ENCODE results near the gene EPN2. TPM values are rescaled to one million over a fixed set of nuclear protein-coding genes. Genes with fewer than 3 reads are reported as not detected.
A peak's percentile ranks its signal among the peaks of the same experiment; 100 is the strongest.
"Not testable (repeated sequence)": the region's sequence is repeated elsewhere in the genome, so short reads cannot be mapped to it uniquely, and the experiment has no call there.

Gene EPN2
- polyA plus RNA-seq, result 24.2 TPM
- long read RNA-seq, donor 1, partial matches to known transcripts, result 0 of 2 reads
- long read RNA-seq, donor 1, other reads (novel, unspliced or antisense), result 0 of 2 reads
- long read RNA-seq, donor 2, full-length matches to known transcripts, result 12 of 33 reads
- long read RNA-seq, donor 2, partial matches to known transcripts, result 21 of 33 reads
- long read RNA-seq, donor 2, other reads (novel, unspliced or antisense), result 0 of 33 reads
- long read RNA-seq, donor 3, result 0 reads
- long read RNA-seq, donor 4, result 0 reads
- long read RNA-seq, donor 5, full-length matches to known transcripts, result 4 of 4 reads
- long read RNA-seq, donor 5, partial matches to known transcripts, result 0 of 4 reads
- long read RNA-seq, donor 5, other reads (novel, unspliced or antisense), result 0 of 4 reads
- long read RNA-seq, donor 6, full-length matches to known transcripts, result 10 of 10 reads
- long read RNA-seq, donor 6, partial matches to known transcripts, result 0 of 10 reads
- long read RNA-seq, donor 6, other reads (novel, unspliced or antisense), result 0 of 10 reads
- long read RNA-seq, donor 7, partial matches to known transcripts, result 5 of 8 reads
- long read RNA-seq, donor 7, other reads (novel, unspliced or antisense), result 0 of 8 reads
- long read RNA-seq, donor 8, full-length matches to known transcripts, result 12 of 55 reads
- long read RNA-seq, donor 8, partial matches to known transcripts, result 21 of 55 reads
- long read RNA-seq, donor 8, other reads (novel, unspliced or antisense), result 22 of 55 reads
- long read RNA-seq, donor 9, full-length matches to known transcripts, result 3 of 26 reads
- long read RNA-seq, donor 9, partial matches to known transcripts, result 0 of 26 reads
- long read RNA-seq, donor 9, other reads (novel, unspliced or antisense), result 23 of 26 reads
- long read RNA-seq, donor 10, full-length matches to known transcripts, result 11 of 26 reads
- long read RNA-seq, donor 10, partial matches to known transcripts, result 7 of 26 reads
- long read RNA-seq, donor 10, other reads (novel, unspliced or antisense), result 8 of 26 reads
- long read RNA-seq, donor 11, full-length matches to known transcripts, result 6 of 22 reads
- long read RNA-seq, donor 11, partial matches to known transcripts, result 6 of 22 reads
- long read RNA-seq, donor 11, other reads (novel, unspliced or antisense), result 10 of 22 reads

DNA sequence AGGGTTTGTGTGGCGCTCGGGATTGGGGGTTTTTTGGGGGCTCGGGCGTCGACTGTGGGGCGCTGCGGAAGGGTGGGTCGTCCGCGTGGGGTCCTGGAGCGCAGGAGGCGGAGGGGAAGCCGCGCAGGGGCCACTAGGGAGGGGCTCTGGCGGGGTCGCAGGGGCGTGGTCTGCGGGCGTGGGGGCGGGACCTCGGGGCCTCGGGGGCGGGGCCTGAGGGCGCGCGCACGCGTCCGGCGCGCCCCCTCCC is at the start of gene EPN2:
Gene EPN2, plus strand, starts transcription at position 228 of the 250 bp plus-strand sequence. CDS start 45,754 bp downstream, outside the sequence.
- Histone ChIP-seq H3K27ac (ENCODE audit: low read length) (peak within 1 kb of the TSS; percentile 75), H3K4me3 (ENCODE audit: low read length) (peak within 1 kb of the TSS; percentile 99)
- H3K36me3 ChIP-seq (ENCODE audit: control insufficient read depth, insufficient read depth, low read length); H3K27me3 ChIP-seq (ENCODE audit: control insufficient read depth, insufficient read depth, low read length); H3K9me3 ChIP-seq (ENCODE audit: control insufficient read depth, low read depth, low read length); H3K4me1 ChIP-seq (ENCODE audit: control insufficient read depth, insufficient read depth, low read length); DNase-seq: not testable (repeated sequence)
- WGBS (ENCODE audit: insufficient coverage, low lambda C conversion rate), result no CpG with 5 or more reads among the region's 31 CpGs

DNA sequence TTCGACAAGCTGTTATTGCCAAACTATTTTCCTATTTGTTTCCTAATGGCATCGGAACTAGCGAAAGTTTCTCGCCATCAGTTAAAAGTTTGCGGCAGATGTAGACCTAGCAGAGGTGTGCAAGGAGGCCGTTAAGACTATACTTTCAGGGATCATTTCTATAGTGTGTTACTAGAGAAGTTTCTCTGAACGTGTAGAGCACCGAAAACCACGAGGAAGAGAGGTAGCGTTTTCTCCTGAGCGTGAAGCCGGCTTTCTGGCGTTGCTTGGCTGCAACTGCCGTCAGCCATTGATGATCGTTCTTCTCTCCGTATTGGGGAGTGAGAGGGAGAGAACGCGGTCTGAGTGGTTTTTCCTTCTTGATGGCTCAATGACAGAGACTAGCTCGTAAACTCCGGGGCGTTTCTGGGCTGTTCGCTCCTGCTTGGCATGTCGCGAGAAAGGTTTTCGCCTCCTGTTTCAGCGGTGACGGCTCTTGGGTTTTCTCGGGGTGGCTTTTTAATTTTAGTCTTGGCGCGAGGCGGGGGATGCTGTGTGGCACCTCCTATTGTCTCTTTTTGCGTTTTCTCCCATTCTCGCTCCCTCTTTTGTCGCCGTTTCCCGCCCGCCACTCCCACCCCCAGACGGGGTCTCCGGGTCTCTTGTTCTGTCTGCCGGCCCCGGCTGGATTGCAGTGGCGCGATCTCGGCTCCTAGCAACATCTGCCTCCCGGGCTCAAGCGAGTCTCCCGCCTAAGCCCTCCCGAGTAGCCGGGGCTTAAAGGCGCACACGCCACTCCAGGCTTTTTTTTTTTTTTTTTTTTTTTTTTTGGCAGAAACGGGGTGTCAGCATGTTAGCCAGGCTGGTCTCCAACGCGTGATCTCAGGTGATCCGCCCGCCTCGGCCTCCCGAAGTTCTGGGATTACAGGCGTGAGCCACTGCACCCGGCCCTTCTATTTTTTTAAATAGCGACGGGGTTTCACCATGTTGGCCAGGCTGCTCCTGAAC is 49.0 kb upstream of the EPN2 start:
- not testable (repeated sequence) for DNase-seq; H3K4me3 ChIP-seq (ENCODE audit: low read length); H3K27ac ChIP-seq (ENCODE audit: low read length); H3K9me3 ChIP-seq (ENCODE audit: control insufficient read depth, low read depth, low read length); H3K36me3 ChIP-seq (ENCODE audit: control insufficient read depth, insufficient read depth, low read length); H3K4me1 ChIP-seq (ENCODE audit: control insufficient read depth, insufficient read depth, low read length); H3K27me3 ChIP-seq (ENCODE audit: control insufficient read depth, insufficient read depth, low read length)
- WGBS (ENCODE audit: insufficient coverage, low lambda C conversion rate), result no CpG with 5 or more reads among the region's 62 CpGs

DNA sequence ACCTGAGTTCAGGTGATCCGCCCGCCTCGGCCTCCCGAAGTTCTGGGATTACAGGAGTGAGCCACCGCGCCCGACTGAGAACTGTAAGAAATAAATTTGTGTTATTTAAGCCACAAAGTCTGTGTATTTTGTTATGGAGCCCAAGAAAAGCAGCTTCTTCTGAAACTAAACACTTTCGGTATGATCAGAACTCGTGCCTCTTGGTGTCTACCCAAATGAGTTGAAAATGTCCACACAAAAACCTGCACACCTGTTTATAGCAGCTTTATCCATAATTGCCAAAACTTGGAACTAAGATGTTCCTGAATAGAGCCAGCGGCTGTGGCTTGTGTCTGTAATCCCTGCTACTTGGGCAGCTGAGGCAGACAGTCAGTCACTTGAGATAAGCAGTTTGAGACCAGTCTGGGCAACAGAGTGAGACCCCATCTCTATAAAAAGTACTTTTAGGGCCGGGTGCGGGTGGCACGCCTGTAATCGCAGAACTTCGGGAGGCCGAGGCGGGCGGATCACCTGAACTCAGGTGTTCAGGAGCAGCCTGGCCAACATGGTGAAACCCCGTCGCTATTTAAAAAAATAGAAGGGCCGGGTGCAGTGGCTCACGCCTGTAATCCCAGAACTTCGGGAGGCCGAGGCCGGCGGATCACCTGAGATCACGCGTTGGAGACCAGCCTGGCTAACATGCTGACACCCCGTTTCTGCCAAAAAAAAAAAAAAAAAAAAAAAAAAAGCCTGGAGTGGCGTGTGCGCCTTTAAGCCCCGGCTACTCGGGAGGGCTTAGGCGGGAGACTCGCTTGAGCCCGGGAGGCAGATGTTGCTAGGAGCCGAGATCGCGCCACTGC is 48.1 kb upstream of the EPN2 start:
- H3K4me1 ChIP-seq (ENCODE audit: control insufficient read depth, insufficient read depth, low read length); H3K27ac ChIP-seq (ENCODE audit: low read length); H3K9me3 ChIP-seq (ENCODE audit: control insufficient read depth, low read depth, low read length); H3K36me3 ChIP-seq (ENCODE audit: control insufficient read depth, insufficient read depth, low read length); H3K4me3 ChIP-seq (ENCODE audit: low read length); DNase-seq; H3K27me3 ChIP-seq (ENCODE audit: control insufficient read depth, insufficient read depth, low read length): not testable (repeated sequence)
- no CpG with 5 or more reads among the region's 39 CpGs for WGBS (ENCODE audit: insufficient coverage, low lambda C conversion rate)

DNA sequence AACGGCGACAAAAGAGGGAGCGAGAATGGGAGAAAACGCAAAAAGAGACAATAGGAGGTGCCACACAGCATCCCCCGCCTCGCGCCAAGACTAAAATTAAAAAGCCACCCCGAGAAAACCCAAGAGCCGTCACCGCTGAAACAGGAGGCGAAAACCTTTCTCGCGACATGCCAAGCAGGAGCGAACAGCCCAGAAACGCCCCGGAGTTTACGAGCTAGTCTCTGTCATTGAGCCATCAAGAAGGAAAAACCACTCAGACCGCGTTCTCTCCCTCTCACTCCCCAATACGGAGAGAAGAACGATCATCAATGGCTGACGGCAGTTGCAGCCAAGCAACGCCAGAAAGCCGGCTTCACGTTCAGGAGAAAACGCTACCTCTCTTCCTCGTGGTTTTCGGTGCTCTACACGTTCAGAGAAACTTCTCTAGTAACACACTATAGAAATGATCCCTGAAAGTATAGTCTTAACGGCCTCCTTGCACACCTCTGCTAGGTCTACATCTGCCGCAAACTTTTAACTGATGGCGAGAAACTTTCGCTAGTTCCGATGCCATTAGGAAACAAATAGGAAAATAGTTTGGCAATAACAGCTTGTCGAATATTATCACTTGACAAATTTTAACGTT is 47.3 kb upstream of the EPN2 start:
- WGBS (ENCODE audit: insufficient coverage, low lambda C conversion rate), result no CpG with 5 or more reads among the region's 36 CpGs
- DNase-seq; H3K27ac ChIP-seq (ENCODE audit: low read length); H3K27me3 ChIP-seq (ENCODE audit: control insufficient read depth, insufficient read depth, low read length); H3K4me3 ChIP-seq (ENCODE audit: low read length); H3K9me3 ChIP-seq (ENCODE audit: control insufficient read depth, low read depth, low read length); H3K4me1 ChIP-seq (ENCODE audit: control insufficient read depth, insufficient read depth, low read length); H3K36me3 ChIP-seq (ENCODE audit: control insufficient read depth, insufficient read depth, low read length): not testable (repeated sequence)

GRCh38 chr17:19196382-19197204 is 40.6 kb upstream of the EPN2 start:
- H3K27me3 ChIP-seq (ENCODE audit: control insufficient read depth, insufficient read depth, low read length); H3K36me3 ChIP-seq (ENCODE audit: control insufficient read depth, insufficient read depth, low read length); DNase-seq; H3K4me1 ChIP-seq (ENCODE audit: control insufficient read depth, insufficient read depth, low read length); H3K9me3 ChIP-seq (ENCODE audit: control insufficient read depth, low read depth, low read length); H3K27ac ChIP-seq (ENCODE audit: low read length): not testable (repeated sequence)
- H3K4me3 ChIP-seq (ENCODE audit: low read length), result peak overlapping the region; percentile 21
- WGBS (ENCODE audit: insufficient coverage, low lambda C conversion rate), result no CpG with 5 or more reads among the region's 33 CpGs

- H3K4me3 ChIP-seq (ENCODE audit: low read length); H3K9me3 ChIP-seq (ENCODE audit: control insufficient read depth, low read depth, low read length); H3K4me1 ChIP-seq (ENCODE audit: control insufficient read depth, insufficient read depth, low read length); H3K27me3 ChIP-seq (ENCODE audit: control insufficient read depth, insufficient read depth, low read length); DNase-seq; H3K36me3 ChIP-seq (ENCODE audit: control insufficient read depth, insufficient read depth, low read length); H3K27ac ChIP-seq (ENCODE audit: low read length): not testable (repeated sequence)
- no CpG with 5 or more reads among the region's 20 CpGs for WGBS (ENCODE audit: insufficient coverage, low lambda C conversion rate)
Observed at GRCh38 chr17:19202448-19202847, 34.7 kb upstream of the EPN2 start.

DNA sequence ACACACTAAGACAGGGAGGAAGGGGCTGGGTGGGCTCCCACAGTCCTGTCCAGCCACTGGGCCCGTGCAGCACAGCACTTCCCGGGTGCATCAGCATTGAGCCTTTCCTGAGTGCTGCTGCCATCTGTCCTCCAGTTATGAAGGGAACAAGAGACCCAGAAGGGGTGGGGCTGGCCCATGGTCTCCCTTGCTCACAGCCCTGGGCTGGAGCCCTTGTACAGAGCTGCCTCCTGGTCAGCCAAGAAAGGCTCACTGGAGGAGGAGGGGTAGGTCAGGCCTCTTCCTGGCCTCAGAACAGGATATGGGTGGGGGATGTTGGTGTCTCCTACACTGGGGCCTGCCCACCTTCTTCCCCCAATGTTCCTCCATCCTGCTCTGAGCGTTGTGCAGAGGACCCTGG is 33.7 kb upstream of the EPN2 start:
- H3K36me3 ChIP-seq (ENCODE audit: control insufficient read depth, insufficient read depth, low read length); H3K9me3 ChIP-seq (ENCODE audit: control insufficient read depth, low read depth, low read length); H3K27ac ChIP-seq (ENCODE audit: low read length); H3K27me3 ChIP-seq (ENCODE audit: control insufficient read depth, insufficient read depth, low read length); H3K4me3 ChIP-seq (ENCODE audit: low read length); H3K4me1 ChIP-seq (ENCODE audit: control insufficient read depth, insufficient read depth, low read length); DNase-seq: not testable (repeated sequence)
- no CpG with 5 or more reads among the region's 3 CpGs for WGBS (ENCODE audit: insufficient coverage, low lambda C conversion rate)

DNA sequence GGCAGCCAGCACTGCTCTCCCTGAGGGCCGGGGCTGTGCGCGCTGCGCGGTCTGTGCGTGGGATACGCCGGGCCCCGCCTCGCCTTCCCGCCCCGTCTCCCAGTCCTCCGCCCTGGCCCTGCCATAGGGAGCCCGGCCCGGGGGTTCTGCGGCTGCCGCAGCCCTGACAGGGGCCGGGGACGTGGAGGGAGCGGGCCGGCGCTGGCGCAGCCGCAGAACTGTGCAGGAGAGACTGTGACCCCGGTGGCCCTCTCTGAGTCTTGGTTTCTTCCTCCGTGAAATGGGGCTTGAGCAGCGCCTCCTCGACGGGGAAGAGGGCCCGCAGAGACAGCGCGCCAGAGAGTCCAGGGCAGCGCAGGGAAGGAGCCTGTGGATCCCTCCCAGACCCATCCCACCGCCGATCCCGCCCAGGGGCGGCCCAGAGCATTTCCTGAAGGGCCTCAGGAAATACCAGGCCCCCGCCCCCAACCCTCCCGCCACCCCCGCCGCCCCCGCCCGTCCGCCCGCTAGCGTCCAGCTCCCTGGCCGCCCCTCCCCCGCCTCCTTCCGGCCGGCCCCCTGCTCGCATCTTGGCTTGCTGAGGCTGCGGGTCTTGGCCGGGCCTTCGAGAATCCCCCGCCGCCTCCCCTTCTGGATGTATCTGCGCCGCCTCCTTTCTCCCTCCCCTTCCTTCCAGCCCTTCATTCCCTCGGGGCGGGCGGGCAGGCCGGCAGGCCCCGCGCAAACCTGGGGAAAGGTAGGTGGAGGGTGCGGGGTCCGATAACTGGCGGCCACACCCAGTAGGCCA is 21.9 kb upstream of the EPN2 start:
- WGBS (ENCODE audit: insufficient coverage, low lambda C conversion rate), result no CpG with 5 or more reads among the region's 67 CpGs
- not testable (repeated sequence) for H3K36me3 ChIP-seq (ENCODE audit: control insufficient read depth, insufficient read depth, low read length); DNase-seq; H3K27ac ChIP-seq (ENCODE audit: low read length); H3K27me3 ChIP-seq (ENCODE audit: control insufficient read depth, insufficient read depth, low read length); H3K4me1 ChIP-seq (ENCODE audit: control insufficient read depth, insufficient read depth, low read length); H3K9me3 ChIP-seq (ENCODE audit: control insufficient read depth, low read depth, low read length); H3K4me3 ChIP-seq (ENCODE audit: low read length)
